Gastroesophageal sphincter (tissue), 4 donors: ENCODE data around the gene UNK. TPM values are rescaled to one million over a fixed set of nuclear protein-coding genes. Genes with fewer than 3 reads are reported as not detected.

Source experiments
- ATAC-seq: fragments of 150-250 bp; one replicate; pipeline ENCODE4 v1.9.1; 2016; ENCODE audit warnings: mild to moderate bottlenecking, moderate library complexity
- H3K27ac ChIP-seq, 4 donors: fragments of 200-600 bp; sonication (generic) in 3 of 4; 1 replicate in 3 of 4; 2 replicates in 1 of 4; pipeline ENCODE4 v1.5.1; 2016 to 2019
- H3K27me3 ChIP-seq: fragments of 200-600 bp; sonication (generic); one replicate; pipeline ENCODE4 v1.5.1; 2019
- H3K36me3 ChIP-seq, 2 donors: fragments of 200-600 bp; sonication (generic); one replicate each; pipeline ENCODE4 v1.5.1; 2019; ENCODE audit warnings: control low read depth in 1 of 2
- H3K4me1 ChIP-seq, 3 donors: fragments of 200-600 bp; sonication (generic); 1 replicate in 2 of 3; 2 replicates in 1 of 3; pipeline ENCODE4 v1.5.1; 2016 to 2019; ENCODE audit warnings: control low read depth in 2 of 3
- H3K4me3 ChIP-seq, 2 donors: fragments of 200-600 bp; sonication (generic); one replicate each; pipeline ENCODE4 v1.5.1; 2019; ENCODE audit warnings: mild to moderate bottlenecking in 1 of 2, moderate library complexity in 1 of 2
- H3K9me3 ChIP-seq, 3 donors: fragments of 200-600 bp; sonication (generic); one replicate each; pipeline ENCODE4 v1.5.1; 2017 to 2019; ENCODE audit warnings: control low read depth in 2 of 3
- EP300 ChIP-seq: sonication (generic); formaldehyde crosslinking; IDR thresholded peaks from one replicate; pipeline ENCODE4 v1.6.1; 2017; ENCODE audit warnings: antibody characterized with exemption, mild to moderate bottlenecking
- POLR2A ChIP-seq, 2 donors: fragments of 450-650 bp; IDR thresholded peaks; one replicate each; pipeline ENCODE4 v1.6.1; 2017; ENCODE audit warnings: antibody characterized with exemption in 2 of 2, mild to moderate bottlenecking in 2 of 2, moderate library complexity in 1 of 2
- POLR2AphosphoS5 ChIP-seq: sonication (generic); formaldehyde crosslinking; IDR thresholded peaks from one replicate; pipeline ENCODE4 v1.6.1; 2017; ENCODE audit warnings: antibody characterized with exemption
- WGBS, 2 donors: methylation state at CpG; one replicate each; pipeline ENCODE4 v1.1.5; 2018; ENCODE audit warnings: low coverage in 1 of 2; 5-methylcytosine and 5-hydroxymethylcytosine counted together
- total RNA-seq, 4 donors: library from RNA; depleted of rRNA; stranded (reverse); fragments of >200 nt; gene quantifications; one replicate each; pipeline ENCODE4 v1.1.0, GENCODE V29; 2016
- TF ChIP-seq, protein P1 (sequence below), 4 experiments: fragments of 200-600 bp in 2 of 4; fragments of 450-650 bp in 2 of 4; sonication (generic) in 1 of 4; IDR thresholded peaks; one replicate each; pipeline ENCODE4 v1.5.1; 2017 to 2019; ENCODE audit warnings: antibody characterized with exemption in 4 of 4, mild to moderate bottlenecking in 2 of 4, moderate library complexity in 2 of 4

Gene UNK
- total RNA-seq, 4 donors from 2014 or later = 9.8 to 41.6 (median 21.0) TPM

- no peaks in the 10 kb centered on the region for H3K27me3 ChIP-seq
- ATAC-seq = no peak
- no peak overlapping the region for H3K4me3 ChIP-seq
- peaks cover 0 to 92% of the 10 kb centered on the region in 2 donors for H3K36me3 ChIP-seq
- H3K4me1 ChIP-seq = peaks cover 0 to 16% (median 12%) of the 10 kb centered on the region in 3 donors
- TF ChIP-seq EP300 = no peak
- no peak for TF ChIP-seq POLR2AphosphoS5
- TF ChIP-seq, protein P1, sequence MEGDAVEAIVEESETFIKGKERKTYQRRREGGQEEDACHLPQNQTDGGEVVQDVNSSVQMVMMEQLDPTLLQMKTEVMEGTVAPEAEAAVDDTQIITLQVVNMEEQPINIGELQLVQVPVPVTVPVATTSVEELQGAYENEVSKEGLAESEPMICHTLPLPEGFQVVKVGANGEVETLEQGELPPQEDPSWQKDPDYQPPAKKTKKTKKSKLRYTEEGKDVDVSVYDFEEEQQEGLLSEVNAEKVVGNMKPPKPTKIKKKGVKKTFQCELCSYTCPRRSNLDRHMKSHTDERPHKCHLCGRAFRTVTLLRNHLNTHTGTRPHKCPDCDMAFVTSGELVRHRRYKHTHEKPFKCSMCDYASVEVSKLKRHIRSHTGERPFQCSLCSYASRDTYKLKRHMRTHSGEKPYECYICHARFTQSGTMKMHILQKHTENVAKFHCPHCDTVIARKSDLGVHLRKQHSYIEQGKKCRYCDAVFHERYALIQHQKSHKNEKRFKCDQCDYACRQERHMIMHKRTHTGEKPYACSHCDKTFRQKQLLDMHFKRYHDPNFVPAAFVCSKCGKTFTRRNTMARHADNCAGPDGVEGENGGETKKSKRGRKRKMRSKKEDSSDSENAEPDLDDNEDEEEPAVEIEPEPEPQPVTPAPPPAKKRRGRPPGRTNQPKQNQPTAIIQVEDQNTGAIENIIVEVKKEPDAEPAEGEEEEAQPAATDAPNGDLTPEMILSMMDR (IDR thresholded peaks at IDR 0.05) = no peak
- no peak for TF ChIP-seq POLR2A (IDR thresholded peaks at IDR 0.05)
- WGBS, 2 donors = 83 to 92% methylated on average over 2 to 5 of the region's 24 CpGs
- H3K9me3 ChIP-seq = no peaks in the 10 kb centered on the region
- peak overlapping the region in 1 of 4 donors; percentile 12 for H3K27ac ChIP-seq
These were observed 28.7 kb downstream of the UNK start for GRCh38 chr17:75813081-75814020.

DNA sequence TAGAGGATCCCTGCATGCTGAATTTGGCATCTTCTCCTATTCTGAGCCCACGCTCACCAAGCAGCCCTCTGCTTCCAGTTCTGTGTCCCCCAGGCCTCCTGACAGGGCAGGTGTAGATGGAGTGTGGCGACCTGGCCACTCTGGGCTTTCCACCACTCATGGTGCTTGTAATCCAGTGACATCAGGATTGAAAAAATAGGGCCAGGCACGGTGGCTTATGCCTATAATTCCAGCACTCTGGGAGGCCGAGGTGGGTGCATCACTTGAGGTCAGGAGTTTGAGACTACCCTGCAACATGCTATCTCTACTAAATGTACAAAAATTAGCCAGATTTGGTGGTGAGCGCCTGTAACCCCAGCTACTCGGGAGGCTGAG, 29.4 kb downstream of the UNK start:
- H3K36me3 ChIP-seq = peaks cover 0 to 98% of the 10 kb centered on the region in 2 donors
- WGBS, 2 donors = 77% methylated on average over 3 of the region's 6 CpGs; no CpG with 5 or more reads in 1 of the 2 donors

DNA sequence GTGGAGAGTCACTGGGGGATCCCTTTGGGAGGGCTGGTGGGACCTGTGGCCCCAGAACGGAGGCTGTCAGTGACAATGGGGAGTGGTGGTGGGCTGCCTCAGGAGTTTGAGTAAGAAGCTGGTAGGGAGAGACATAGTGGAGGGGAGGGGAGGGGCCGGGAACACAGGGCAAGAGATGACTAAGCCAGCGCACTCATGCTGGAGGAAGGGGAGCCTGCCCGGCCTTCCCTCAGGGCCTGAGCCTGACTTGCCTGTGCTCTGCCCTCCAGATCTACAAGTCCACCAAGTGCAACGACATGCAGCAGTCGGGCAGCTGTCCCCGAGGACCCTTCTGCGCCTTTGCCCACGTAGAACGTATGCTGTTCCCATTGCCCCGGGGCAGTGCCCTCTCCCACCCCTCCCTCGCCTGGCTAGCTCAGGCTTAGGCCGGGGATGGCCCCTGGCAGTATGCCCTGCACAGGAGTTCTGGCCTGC, 30.3 kb downstream of the UNK start:
- peaks cover 0 to 100% of the 10 kb centered on the region in 2 donors for H3K36me3 ChIP-seq
- no peak overlapping the region for H3K4me3 ChIP-seq
- no peaks in the 10 kb centered on the region for H3K9me3 ChIP-seq
- 57% methylated on average over 1 of the region's 13 CpGs; no CpG with 5 or more reads in 1 of the 2 donors for WGBS, 2 donors
- peaks cover 0 to under 1% (median under 1%) of the 10 kb centered on the region in 3 donors for H3K4me1 ChIP-seq
- H3K27ac ChIP-seq = no peak overlapping the region
- no peaks in the 10 kb centered on the region for H3K27me3 ChIP-seq
- TF ChIP-seq, protein P1 (IDR thresholded peaks at IDR 0.05) = no peak
- TF ChIP-seq POLR2A (IDR thresholded peaks at IDR 0.05) = no peak
- TF ChIP-seq EP300 = no peak
- TF ChIP-seq POLR2AphosphoS5 = no peak
- no peak for ATAC-seq

More for the DNA sequence above, 29.4 kb downstream of the UNK start:
- Histone ChIP-seq H3K27ac (no peak overlapping the region), H3K4me3 (no peak overlapping the region), H3K4me1 (peaks cover 0 to 10% (median 9%) of the 10 kb centered on the region in 3 donors), H3K27me3 (no peaks in the 10 kb centered on the region), H3K9me3 (no peaks in the 10 kb centered on the region)
- no peak for TF ChIP-seq POLR2A (IDR thresholded peaks at IDR 0.05)
- no peak for TF ChIP-seq EP300
- TF ChIP-seq, protein P1 (IDR thresholded peaks at IDR 0.05) = no peak
- TF ChIP-seq POLR2AphosphoS5 = no peak
- ATAC-seq = no peak

DNA sequence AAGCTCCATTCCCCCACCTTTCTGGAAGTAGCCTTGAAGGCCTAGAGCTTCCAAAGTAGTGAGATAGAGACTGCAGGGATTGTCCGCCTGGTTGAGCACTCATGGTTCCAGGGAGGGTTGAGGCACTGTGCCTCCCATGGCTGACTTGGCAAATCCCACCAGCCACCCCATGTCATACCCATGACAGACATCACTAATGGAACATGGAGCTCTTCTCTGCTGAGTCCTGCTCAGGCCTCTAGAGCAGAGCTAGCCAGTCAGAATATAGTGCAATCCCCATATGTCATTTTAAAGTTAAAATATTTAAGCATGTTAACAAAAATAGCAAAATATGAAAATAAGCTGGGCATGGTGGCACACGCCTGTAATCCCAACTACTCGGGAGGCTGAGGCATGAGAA, 30.8 kb downstream of the UNK start:
- H3K4me1 ChIP-seq = no peaks in the 10 kb centered on the region
- TF ChIP-seq POLR2A (IDR thresholded peaks at IDR 0.05) = no peak
- TF ChIP-seq EP300 = no peak
- TF ChIP-seq, protein P1 (IDR thresholded peaks at IDR 0.05) = no peak
- TF ChIP-seq POLR2AphosphoS5 = no peak
- no peak for ATAC-seq
- H3K9me3 ChIP-seq = no peaks in the 10 kb centered on the region
- H3K27me3 ChIP-seq = no peaks in the 10 kb centered on the region
- H3K36me3 ChIP-seq = peaks cover 0 to 100% of the 10 kb centered on the region in 2 donors
- WGBS, 2 donors = 83 to 85% methylated on average over 1 to 2 of the region's 3 CpGs
- no peak overlapping the region for H3K4me3 ChIP-seq
- no peak overlapping the region for H3K27ac ChIP-seq
